RWPE2 (cell line): ENCODE data around the gene RFC2.
"Not testable (repeated sequence)": the region's sequence is repeated elsewhere in the genome, so short reads cannot be mapped to it uniquely, and the experiment has no call there.

Source experiments
- ATAC-seq: fragments of 200-7000 bp; cut with Tn5 transposase; 3 replicates; pipeline ENCODE4 v1.9.1; 2021; ENCODE audit warnings: low read depth
- DNase-seq: peaks from one replicate; pipeline ENCODE4 v3.0.0-alpha.2; 2020; ENCODE audit warnings: low spot score
- H3K27ac ChIP-seq: fragments of 450-650 bp; 2 replicates; pipeline ENCODE4 v1.5.1; 2017; ENCODE audit warnings: mild to moderate bottlenecking; ENCODE audit not compliant: poor library complexity, severe bottlenecking
- H3K27me3 ChIP-seq: fragments of 250-450 bp; sonication (Bioruptor Pico); 2 replicates; pipeline ENCODE4 v1.5.1; 2021; ENCODE audit warnings: mild to moderate bottlenecking, moderate library complexity; ENCODE audit not compliant: insufficient read depth, poor library complexity, severe bottlenecking
- H3K36me3 ChIP-seq: fragments of 250-450 bp; sonication (Bioruptor Pico); 2 replicates; pipeline ENCODE4 v1.5.1; 2020; ENCODE audit warnings: low read depth, mild to moderate bottlenecking, moderate library complexity
- H3K4me1 ChIP-seq: fragments of 250-450 bp; sonication (Bioruptor Pico); 2 replicates; pipeline ENCODE4 v1.5.1; 2021; ENCODE audit warnings: mild to moderate bottlenecking, moderate library complexity; ENCODE audit not compliant: insufficient read depth, poor library complexity, severe bottlenecking
- H3K4me3 ChIP-seq: fragments of 250-450 bp; sonication (Bioruptor Pico); 2 replicates; pipeline ENCODE4 v1.5.1; 2021; ENCODE audit warnings: mild to moderate bottlenecking, moderate library complexity; ENCODE audit not compliant: severe bottlenecking
- H3K9me3 ChIP-seq: fragments of 250-450 bp; sonication (Bioruptor Pico); 2 replicates; pipeline ENCODE4 v1.5.1; 2021; ENCODE audit warnings: mild to moderate bottlenecking, moderate library complexity; ENCODE audit not compliant: severe bottlenecking
- CTCF ChIP-seq: fragments of 450-650 bp; IDR thresholded peaks from one replicate; pipeline ENCODE4 v1.5.1; 2017; ENCODE audit warnings: mild to moderate bottlenecking, moderate library complexity; ENCODE audit not compliant: poor library complexity, severe bottlenecking

Gene RFC2

DNA sequence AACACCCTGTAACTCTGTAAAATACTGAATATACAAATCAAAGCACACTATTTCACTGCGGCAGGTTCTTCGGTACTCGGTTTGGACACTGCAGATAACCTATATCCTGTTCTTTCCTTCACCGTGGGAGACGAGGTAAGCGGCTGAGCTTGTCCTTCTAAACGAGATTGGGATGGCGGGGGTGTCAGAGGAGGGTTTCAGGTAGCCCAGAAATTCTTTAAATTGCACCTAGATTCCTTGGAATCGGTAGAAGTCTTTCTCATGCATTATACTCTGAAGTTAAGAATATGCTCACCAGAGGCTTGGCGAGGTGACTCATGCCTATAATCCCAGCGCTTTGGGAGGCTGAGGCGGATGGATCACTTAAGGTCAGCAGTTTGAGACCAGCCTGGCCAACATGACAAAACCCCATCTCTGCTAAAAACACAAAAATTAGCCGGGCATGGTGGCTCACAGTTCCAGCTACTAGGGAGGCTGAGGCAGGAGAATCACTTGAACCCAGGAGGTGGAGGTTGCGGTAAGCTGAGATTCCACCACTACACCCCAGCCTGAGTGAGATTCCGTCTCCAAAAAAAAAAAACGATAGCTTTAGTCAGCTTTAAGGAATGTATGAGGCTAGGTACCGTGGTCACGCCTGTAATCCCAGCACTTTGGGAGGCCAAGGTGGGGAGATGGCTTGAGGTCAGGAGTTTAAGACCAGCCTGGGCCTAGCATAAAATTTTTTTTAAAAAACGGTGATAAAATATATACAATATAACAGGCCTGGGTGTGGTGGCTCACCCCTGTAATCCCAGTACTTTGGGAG lies 54.4 kb downstream of the RFC2 start:
- no peak overlapping the region for H3K4me3 ChIP-seq
- H3K27me3 ChIP-seq: no peaks in the 10 kb centered on the region
- H3K36me3 ChIP-seq: peaks cover 9% of the 10 kb centered on the region
- DNase-seq (peak; percentile 24), ATAC-seq (peak; percentile 59)
- H3K9me3 ChIP-seq: no peaks in the 10 kb centered on the region
- H3K4me1 ChIP-seq: peaks cover 10% of the 10 kb centered on the region
- H3K27ac ChIP-seq: peak overlapping the region; percentile 41
- no peak for TF ChIP-seq CTCF

DNA sequence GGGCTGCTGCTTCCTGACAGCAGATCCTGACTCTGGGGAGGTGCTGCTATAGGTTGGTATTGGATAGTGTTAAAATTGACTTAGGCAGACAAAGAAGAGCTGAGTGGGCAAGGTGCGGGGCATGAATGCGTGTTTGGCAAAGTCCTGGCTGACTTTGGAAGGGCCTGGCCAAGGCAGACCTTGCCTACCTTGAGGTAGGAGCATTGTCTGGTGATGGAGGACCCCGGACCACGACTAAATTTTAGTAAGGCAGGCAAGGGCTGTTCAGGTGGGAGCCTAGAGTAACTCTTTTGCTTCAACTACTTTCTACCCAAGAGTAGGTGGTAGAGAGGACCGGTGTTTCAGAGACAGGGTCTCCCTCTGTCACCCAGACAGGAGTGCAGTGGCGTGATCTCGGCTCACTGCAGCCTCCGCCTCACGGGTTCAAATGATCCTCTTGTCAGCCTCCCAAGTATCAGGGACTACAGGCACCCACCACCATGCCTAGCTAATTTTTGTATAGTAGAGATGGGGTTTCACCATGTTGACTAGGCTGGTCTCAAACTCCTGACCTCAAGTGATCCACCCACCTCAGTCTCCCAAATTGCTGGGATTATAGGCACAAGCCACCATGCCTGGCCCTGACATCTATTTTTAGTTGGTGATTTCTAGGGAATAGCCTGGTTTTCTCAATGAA lies 56.6 kb downstream of the RFC2 start:
- Histone ChIP-seq H3K36me3 (peaks cover 31% of the 10 kb centered on the region), H3K9me3 (no peaks in the 10 kb centered on the region), H3K27me3 (no peaks in the 10 kb centered on the region), H3K4me3 (no peak overlapping the region), H3K4me1 (peaks cover 10% of the 10 kb centered on the region), H3K27ac (no peak overlapping the region)
- no peak for TF ChIP-seq CTCF
- no peak for ATAC-seq
- peak; percentile 4 for DNase-seq

- not testable (repeated sequence) for H3K27ac ChIP-seq, ATAC-seq, H3K27me3 ChIP-seq, H3K9me3 ChIP-seq, H3K4me3 ChIP-seq, H3K4me1 ChIP-seq
- DNase-seq: peak; percentile 19
- H3K36me3 ChIP-seq: peaks cover 46% of the 10 kb centered on the region
Measured at GRCh38 chr7:74195968-74196654, 58.1 kb downstream of the RFC2 start.

DNA sequence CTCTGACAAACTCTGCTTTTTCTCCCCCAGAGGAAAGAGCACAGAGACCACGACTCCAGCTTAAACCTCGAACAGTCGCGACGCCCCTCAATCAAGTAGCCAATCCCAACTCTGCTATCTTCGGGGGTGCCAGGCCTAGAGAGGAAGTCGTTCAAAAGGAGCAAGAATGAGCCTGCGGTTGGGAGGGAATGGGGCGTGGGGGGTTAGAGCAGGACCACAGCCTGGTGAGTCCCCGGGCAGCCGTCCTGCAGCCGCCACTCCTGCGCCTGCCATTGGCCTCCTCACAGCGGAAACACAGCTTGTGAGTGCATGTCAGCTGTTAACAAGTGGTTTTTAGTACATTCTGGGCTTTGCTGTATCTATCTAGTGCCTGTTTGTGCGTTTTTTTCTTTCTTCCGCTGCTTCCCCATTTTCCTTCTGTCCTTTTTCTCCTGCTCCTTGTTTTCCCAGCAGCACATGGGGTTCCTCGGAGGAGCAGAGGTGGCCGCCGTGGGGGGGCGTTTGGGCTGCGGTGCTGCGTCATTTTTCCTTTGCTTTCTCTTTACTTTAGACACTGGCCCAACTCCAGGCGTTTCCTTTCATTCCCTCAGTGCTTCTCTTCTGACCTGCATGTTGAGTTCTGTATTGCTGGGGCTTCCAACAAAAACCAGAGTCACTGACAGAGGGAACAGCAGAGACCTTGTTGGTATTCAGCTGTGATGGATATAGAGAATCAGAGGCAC lies 58.9 kb downstream of the RFC2 start:
- peaks cover 54% of the 10 kb centered on the region for H3K36me3 ChIP-seq
- not testable (repeated sequence) for H3K27me3 ChIP-seq, DNase-seq, H3K9me3 ChIP-seq, H3K27ac ChIP-seq, H3K4me3 ChIP-seq, H3K4me1 ChIP-seq, ATAC-seq

DNA sequence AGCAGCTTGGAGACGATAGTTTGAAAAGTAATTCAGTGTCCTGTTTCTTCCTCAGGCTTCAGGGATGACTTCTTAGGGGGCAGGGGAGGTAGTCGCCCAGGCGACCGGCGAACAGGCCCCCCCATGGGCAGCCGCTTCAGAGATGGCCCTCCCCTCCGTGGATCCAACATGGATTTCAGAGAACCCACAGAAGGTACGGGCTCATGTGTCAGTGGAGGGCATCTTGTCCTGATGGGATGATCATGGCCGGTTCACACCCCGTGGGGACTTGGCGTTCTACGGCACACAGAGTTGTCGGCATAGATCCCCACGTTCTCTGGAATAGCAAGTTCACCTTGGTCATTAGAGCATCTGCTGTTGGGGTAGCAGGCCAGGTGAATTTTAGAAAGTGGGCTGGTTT lies 59.5 kb downstream of the RFC2 start:
- ATAC-seq (no peak), DNase-seq (peak; percentile 21)
- Histone ChIP-seq H3K27ac (no peak overlapping the region), H3K27me3 (no peaks in the 10 kb centered on the region), H3K9me3 (no peaks in the 10 kb centered on the region), H3K4me3 (no peak overlapping the region), H3K36me3 (peaks cover 60% of the 10 kb centered on the region), H3K4me1 (peaks cover 2% of the 10 kb centered on the region)
- TF ChIP-seq CTCF: no peak
